ENCODE data around the gene ZNF280B. TPM values are rescaled to one million over a fixed set of nuclear protein-coding genes. Genes with fewer than 3 reads are reported as not detected.

Gene ZNF280B
- total and polyA plus RNA-seq, 10 of the 15 experiments (the other 5 are each of a cell fraction or from before 2014, with no cell fraction given): 0.28 to 2.2 (median 1.1) TPM

GRCh38 chr22:22526125-22526912 lies 17.8 kb upstream of the ZNF280B start (continued):
- no peak for TF ChIP-seq FOXM1 (IDR thresholded peaks at IDR 0.05; ENCODE audit: low read depth, low read length)
- no peak for TF ChIP-seq NFIC (IDR thresholded peaks at IDR 0.05; ENCODE audit: low read depth, low read length)
- TF ChIP-seq NFYA (IDR thresholded peaks at IDR 0.05; ENCODE audit: borderline replicate concordance, low read depth, low read length): no peak
- TF ChIP-seq ZZZ3 (IDR thresholded peaks at IDR 0.05; ENCODE audit: control insufficient read depth, insufficient read length, low read depth): no peak
- no peak for TF ChIP-seq CREB1 (IDR thresholded peaks at IDR 0.05; ENCODE audit: low read depth)
- no peak for TF ChIP-seq SMAD1 (IDR thresholded peaks at IDR 0.05; ENCODE audit: low read depth, partially characterized antibody)

- no peak for DNase-seq (ENCODE audit: low read depth, low spot score)
- no peak overlapping the region for H3K27ac ChIP-seq (ENCODE audit: control insufficient read depth, insufficient read depth)
- RAD21 ChIA-PET (ENCODE audit: unreplicated experiment): no interaction called here
- no peak overlapping the region for H3K9ac ChIP-seq (ENCODE audit: control insufficient read depth, insufficient read depth, low read length)
- H3K36me3 ChIP-seq (ENCODE audit: control insufficient read depth in 2 of 2, insufficient read depth in 2 of 2, low read length in 1 of 2): no peaks in the 10 kb centered on the region
- ATAC-seq: no peak
- no peaks in the 10 kb centered on the region for H3K27me3 ChIP-seq (replicated peaks in 1 of 2; ENCODE audit: control insufficient read depth in 2 of 2, insufficient read depth in 2 of 2, low read length in 1 of 2)
- in situ Hi-C loops (cut with MboI) (no loop called here), intact Hi-C loops (cut with micrococcal nuclease; ENCODE audit: unreplicated experiment) (no loop called here)
- no peaks in the 10 kb centered on the region; the same call in 2 of the 3 replicates for H3K9me3 ChIP-seq (replicated peaks; ENCODE audit: control insufficient read depth, insufficient read depth, low read length)
- no peak for FAIRE-seq
- H4K20me1 ChIP-seq (ENCODE audit: control insufficient read depth, insufficient read depth): no peaks in the 10 kb centered on the region
- H2AFZ ChIP-seq (ENCODE audit: control insufficient read depth, low read depth, low read length): no peak overlapping the region
- H3K4me1 ChIP-seq (ENCODE audit: control insufficient read depth, insufficient read depth, low read length): no peaks in the 10 kb centered on the region
- H3K79me2 ChIP-seq (ENCODE audit: control insufficient read depth, insufficient read depth, low read length): no peaks in the 10 kb centered on the region
- 37% methylated on average over 6 of the region's 6 CpGs for WGBS (ENCODE audit: insufficient coverage, insufficient replicate concordance, low lambda C conversion rate, missing lambda C conversion rate)
- H3K4me3 ChIP-seq: no peak overlapping the region
- TF ChIP-seq BHLHE40 (IDR thresholded peaks at IDR 0.05; ENCODE audit: borderline replicate concordance in 1 of 2, low read depth in 2 of 2, low read length in 1 of 2): no peak
- no peak overlapping the region for H3K4me2 ChIP-seq (ENCODE audit: control insufficient read depth, insufficient read depth)
- CTCF ChIA-PET: no interaction called here
- POLR2A ChIA-PET: no interaction called here
- SMC1A ChIA-PET (ENCODE audit: uncharacterized antibody, unreplicated experiment): no interaction called here
- BruUV-seq (replicated peaks): no TSS peak
These were observed 15.0 kb upstream of the ZNF280B start for GRCh38 chr22:22523494-22523893.

Measured in GM12878 (cell line).